ENCODE measurements around the gene PAOX. TPM values are rescaled to one million over a fixed set of nuclear protein-coding genes. Genes with fewer than 3 reads are reported as not detected.
"Not testable (repeated sequence)": the region's sequence is repeated elsewhere in the genome, so short reads cannot be mapped to it uniquely, and the experiment has no call there.

PAOX gene
- total RNA-seq, 1 donor from 2014 or later, result 4.3 TPM

DNA sequence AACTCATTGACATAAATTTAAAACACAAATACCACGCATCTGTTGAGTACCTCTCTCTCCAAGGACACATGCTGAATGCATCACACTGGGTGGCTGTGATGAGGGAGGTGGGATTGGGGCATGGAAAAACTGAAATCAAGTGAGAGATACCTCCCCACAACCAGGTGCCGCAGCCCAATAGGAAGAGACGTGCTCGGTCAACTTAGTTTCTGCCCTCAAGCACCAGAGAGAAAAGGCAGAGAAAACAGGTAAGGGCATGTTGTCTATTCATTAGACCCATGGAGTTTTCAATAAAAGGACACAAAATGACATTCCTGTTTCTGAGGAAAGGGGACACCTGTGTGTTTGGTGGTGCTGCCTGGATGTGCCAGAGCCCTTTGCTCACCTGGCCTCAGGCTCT is 50.5 kb downstream of the PAOX start:
- intact Hi-C loops (cut with micrococcal nuclease), result not testable (repeated sequence)

DNA sequence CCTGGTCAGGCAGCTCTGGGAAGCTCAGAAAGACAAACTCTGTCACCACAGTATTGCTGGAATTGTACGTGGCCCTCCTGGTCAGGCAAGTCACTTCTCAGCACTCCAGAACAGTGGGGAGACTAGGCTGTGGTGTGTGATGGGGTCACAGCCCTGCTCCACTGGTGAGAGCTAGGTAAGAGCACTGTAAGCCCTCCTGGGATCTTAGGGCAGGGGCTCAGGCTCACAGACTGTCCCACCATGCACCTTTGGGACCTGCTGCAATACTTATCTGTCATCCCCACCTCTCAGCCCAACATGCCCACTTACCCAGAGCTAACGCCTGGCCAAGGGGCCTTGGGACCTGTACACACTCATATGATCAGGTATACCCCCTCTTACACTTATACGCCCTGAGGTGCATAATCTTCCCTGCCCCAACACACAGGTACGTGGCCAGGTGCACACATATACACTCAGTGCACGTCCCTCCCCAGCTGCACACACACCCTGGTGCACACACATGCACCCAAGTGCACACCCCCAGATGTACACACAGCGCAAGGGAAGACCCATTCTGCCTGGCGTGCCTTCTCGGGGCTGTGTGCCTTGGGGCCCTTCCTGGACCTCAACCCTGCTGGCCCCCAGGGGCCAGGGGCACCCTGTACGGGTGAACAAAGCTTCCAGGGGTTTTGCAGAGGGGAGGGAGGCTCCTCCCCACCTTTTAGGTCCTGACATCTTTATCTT is 53.0 kb downstream of the PAOX start:
- intact Hi-C loops (cut with micrococcal nuclease), result not testable (repeated sequence)

DNA sequence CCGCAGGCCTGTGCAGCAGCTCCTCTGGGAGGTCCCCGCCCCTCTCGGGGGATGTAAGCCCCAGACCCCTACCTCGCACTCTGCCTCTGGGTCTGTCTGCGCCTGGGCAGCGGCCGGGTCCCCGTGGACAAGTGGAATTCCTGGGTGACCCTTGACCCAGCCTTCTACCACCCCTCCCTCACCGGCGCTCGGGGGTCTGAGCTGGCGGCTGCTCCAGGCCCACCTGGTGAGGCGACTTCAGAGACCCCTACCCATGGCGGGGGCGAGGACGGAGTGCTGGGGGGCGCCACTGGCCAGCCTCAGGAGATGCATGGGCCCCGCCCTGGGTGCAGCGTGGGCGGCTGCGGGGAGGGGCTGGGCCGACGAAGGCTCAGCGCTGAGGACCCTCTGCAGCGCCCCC is 53.7 kb downstream of the PAOX start:
- intact Hi-C loops (cut with micrococcal nuclease), result not testable (repeated sequence)

DNA sequence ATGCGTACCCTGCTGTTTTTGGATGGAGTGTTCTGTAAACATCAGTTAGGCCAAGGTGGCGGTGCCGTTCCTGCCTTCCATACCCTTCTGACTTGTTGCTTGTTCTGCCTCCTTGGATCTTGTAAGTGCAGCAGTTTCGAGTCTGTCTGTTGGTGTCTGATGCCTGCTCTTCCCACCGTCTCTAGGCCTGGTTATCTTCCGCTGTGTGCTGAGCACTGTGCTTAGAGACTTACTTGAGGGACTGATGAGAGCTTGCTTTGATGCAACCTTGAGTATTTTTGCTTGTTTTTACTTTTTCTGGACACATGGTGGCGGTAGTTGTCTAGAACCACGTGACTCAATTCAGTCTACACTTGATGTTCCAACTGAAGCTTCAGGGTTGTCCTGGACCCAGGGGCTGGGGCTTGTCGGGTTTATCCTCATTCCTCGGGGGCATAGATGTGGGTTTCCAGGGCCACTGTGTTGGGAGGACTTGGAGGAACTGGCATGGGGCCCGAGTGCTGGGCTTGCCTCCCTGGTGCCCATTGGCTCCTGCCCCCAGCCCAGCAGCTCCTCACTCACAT is 59.7 kb downstream of the PAOX start:
- intact Hi-C loops (cut with micrococcal nuclease), result loop anchor here (2.0 kb wide), 1 partner anchor 82 kb away; no protein-coding TSS in a partner anchor

DNA sequence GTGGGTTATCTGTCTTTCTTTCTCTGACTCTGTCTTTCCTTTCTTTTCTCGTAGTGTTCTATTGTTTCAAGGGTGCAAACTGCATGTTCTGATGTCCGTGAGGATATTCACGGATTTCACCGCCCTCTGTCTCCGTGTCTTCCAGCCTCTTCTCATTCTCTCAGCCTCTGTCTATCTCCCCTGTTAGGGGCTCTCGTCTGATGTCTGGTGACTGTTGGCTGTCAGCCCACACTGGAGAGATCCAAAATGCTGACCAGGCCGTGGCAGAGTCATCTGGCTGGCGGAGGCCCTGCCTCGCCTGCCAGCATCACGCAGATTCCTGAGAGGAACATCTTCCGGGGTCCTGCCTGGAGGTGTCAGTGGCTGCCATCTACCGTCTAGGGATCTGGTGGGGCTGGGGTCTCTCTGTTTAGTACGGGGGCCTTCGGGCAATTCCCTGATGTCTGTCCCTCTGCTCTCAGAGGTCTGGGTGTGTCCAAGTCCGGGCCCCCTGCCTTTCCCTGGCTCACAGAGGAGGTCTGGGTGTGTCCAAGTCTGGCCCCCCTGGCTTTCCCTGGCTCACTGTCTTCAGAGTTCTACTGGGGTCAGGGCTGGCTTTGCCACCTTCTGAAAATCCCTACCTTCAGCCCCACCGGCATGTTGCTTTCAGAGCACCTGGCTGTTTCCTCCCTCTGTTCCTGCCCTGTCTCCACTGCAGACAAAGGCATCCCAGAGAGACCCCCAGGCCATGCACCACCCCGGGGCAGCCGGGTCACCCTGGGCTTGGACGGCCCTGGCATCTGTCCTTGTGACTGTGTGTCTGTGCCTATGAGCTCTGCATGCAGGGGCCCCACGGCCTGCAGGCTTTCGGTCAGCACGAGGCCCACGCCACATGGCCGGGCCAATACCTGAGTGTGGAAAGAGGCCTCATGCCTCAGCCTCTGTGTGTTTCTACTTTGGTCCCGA is 60.7 kb downstream of the PAOX start:
- intact Hi-C loops (cut with micrococcal nuclease), result loop anchor here (2.0 to 10.0 kb wide), 2 partner anchors 55 to 81 kb away; no protein-coding TSS in a partner anchor

DNA sequence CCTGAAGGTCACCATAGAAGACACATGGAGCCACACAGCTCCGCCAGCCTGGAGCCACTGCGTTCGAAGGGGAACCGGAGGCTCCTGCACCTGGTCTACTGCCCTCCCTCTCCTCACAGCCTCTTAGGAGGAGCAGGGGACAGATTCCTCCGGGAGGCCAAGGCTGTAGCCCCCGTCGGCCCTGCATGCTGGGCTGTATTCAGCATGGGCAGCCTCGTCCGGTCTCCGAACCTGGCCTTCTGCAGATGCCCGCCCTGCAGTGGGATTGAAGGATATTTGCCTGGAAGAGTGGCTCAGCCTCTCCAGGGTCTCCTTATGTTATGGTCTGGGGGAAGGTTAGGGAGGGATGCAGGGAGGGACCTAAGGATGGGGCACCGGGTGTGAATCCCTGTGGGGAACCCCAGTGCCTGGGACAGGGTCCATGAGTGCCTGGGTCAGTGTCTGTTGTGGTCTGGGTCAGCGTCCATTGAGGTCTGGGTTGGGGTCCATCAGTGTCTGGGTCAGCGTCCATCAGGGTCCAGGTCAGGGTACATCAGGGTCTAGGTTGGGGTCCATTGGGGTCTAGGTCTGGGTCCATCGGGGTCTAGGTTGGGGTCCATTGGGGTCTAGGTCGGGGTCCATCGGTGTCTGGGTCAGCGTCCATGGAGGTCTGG is 61.7 kb downstream of the PAOX start:
- intact Hi-C loops (cut with micrococcal nuclease), result loop anchor here (10.0 kb wide), 1 partner anchor 54 kb away; no protein-coding TSS in a partner anchor

Other genes starting within 250 kb of the PAOX start
- 0.48 and 0.57 TPM in 2 replicates for gene KNDC1, start 219.0 kb upstream of the PAOX start, total RNA-seq
- not detected in 2 replicates for gene UTF1, start 149.0 kb upstream of the PAOX start, total RNA-seq
- not detected in 2 replicates for gene VENTX, start 141.4 kb upstream of the PAOX start, total RNA-seq
- 153 and 157 TPM in 2 replicates for gene ADAM8, start 102.4 kb upstream of the PAOX start, total RNA-seq
- gene TUBGCP2, start 70.4 kb upstream of the PAOX start, total RNA-seq, result 54.4 and 61.5 TPM in 2 replicates
- gene ZNF511, start 70.3 kb upstream of the PAOX start, total RNA-seq, result 63.3 and 71.1 TPM in 2 replicates
- gene CALY, start 42.4 kb upstream of the PAOX start, total RNA-seq, result not detected in 2 replicates
- gene PRAP1, start 31.9 kb upstream of the PAOX start, total RNA-seq, result not detected in 2 replicates
- gene FUOM, start 21.2 kb upstream of the PAOX start, total RNA-seq, result 14.0 and 16.7 TPM in 2 replicates
- 40.8 and 41.2 TPM in 2 replicates for gene ECHS1, start 5.9 kb upstream of the PAOX start, total RNA-seq
- gene MTG1, start 14.9 kb downstream of the PAOX start, total RNA-seq, result 56.9 and 61.2 TPM in 2 replicates
- gene SPRN, start 45.4 kb downstream of the PAOX start, total RNA-seq, result not detected in 2 replicates
- gene SCART1, start 74.7 kb downstream of the PAOX start, total RNA-seq, result 1.8 and 2.2 TPM in 2 replicates
- 0.39 TPM in 2 replicates for gene CYP2E1, start 148.1 kb downstream of the PAOX start, total RNA-seq
- gene SYCE1, start 186.3 kb downstream of the PAOX start, total RNA-seq, result 0.41 and 0.61 TPM in 2 replicates
- 0.20 TPM in 1 of 2 replicates, not detected in the other for gene FRG2B, start 247.5 kb downstream of the PAOX start, total RNA-seq

All from T-helper 2 cell treated with Interferon-gamma antibody and Interleukin-4, amounts not matched to agents 100 ng/mL and 5 ng/mL, for 36 hours (primary cell).